NCI-H1105 (cell line): Measurements from ENCODE around the gene KRTAP5-2.
"Not testable (repeated sequence)": the region's sequence is repeated elsewhere in the genome, so short reads cannot be mapped to it uniquely, and the experiment has no call there.

Experiments
- DNase-seq: peaks from one replicate; lab custom pipeline; 2025; lab: John Stamatoyannopoulos, UW

The KRTAP5-2 gene, protein sequence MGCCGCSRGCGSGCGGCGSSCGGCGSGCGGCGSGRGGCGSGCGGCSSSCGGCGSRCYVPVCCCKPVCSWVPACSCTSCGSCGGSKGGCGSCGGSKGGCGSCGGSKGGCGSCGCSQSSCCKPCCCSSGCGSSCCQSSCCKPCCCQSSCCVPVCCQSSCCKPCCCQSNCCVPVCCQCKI

GRCh38 chr11:1597994-1598380 lies at the start of gene KRTAP5-2:
TSS of gene KRTAP5-2 (minus strand) at chr11:1598294. CDS start at chr11:1598250, 44 bp downstream.
- no peak for DNase-seq

DNA sequence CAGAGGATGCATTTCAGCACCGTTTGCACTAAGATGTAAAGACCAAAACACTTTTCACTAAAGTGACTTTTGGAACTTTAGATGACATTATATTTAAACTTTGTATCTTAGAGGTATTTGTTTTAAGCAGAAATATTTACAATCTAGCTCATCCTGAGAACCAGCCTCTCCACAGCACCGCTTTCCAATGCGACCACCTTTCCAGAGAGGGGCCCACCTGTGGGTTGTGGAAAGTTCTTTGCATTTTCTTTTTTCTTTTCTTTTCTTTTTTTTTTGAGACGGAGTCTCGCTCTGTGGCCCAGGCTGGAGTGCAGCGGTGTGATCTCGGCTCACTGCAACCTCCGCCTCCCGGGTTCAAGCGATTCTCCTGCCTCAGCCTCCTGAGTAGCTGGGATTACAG lies 48.4 kb upstream of the KRTAP5-2 start:
- DNase-seq, result not testable (repeated sequence)

- no peak for DNase-seq
Measured at GRCh38 chr11:1645357-1645821, 47.3 kb upstream of the KRTAP5-2 start.

DNA sequence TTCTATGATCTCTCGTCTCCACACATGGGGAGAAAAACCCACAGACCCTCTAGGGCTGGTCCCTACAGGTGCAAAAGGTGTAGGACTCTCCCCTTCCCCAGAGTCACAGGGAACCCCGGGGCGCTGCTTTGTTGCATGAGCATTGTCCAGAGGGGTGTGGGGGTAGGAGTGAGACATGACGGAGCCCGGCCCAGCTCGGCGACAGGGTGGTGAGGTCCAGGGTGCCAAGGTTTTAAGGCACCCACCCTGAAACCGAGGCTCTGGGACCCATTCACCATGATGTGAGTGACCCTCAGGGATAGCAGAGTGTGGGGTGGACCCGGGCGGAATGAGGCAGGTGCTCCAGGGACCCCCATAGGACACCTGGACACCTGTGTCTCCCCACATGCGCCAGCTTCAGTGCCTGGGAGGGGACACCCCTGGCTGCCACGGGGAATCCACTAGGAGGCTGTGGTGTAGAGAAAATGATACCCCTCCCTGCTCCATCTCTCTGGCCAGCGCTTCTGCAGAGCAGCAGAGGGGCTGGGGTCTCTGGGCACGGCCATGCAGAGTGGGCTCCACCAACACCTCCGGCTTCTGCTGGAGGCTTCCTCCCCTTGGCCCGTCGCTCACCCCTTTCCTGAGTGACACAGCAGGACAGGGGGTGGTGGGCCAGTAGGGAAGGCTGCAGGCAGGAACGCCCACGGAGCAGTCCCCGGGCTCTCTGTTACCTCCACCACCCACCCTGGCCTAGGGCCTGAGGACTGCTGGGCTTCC lies 46.7 kb upstream of the KRTAP5-2 start:
- no peak for DNase-seq

DNA sequence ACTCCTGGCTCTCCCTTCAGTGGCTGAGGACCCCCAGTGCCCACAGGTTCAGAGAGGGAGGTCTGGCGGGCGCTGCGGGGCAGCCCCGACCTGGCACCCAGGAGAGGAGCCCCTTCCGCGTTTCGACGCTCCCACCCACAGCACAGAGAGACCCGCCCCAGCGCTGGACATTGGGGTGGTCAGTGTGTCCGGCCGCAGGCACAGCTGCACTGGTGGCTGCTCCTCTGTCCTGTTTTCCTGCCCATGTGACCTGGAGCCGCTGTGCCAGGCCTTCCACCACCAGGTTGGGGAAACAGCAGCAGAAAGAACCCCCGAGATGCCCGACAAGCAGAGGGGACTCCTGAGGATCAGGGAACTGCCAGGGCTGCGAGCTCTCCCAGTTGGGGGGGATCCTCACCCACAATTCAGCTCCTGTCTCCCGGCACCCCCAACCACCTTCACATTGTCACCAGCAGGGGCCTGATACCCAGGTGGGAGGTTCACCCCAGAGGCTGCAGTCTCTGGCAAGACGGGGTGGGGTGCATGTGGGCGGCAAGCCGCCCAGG lies 45.1 kb upstream of the KRTAP5-2 start:
- DNase-seq, result no peak

GRCh38 chr11:1642288-1643145 lies 44.4 kb upstream of the KRTAP5-2 start:
- no peak for DNase-seq

DNA sequence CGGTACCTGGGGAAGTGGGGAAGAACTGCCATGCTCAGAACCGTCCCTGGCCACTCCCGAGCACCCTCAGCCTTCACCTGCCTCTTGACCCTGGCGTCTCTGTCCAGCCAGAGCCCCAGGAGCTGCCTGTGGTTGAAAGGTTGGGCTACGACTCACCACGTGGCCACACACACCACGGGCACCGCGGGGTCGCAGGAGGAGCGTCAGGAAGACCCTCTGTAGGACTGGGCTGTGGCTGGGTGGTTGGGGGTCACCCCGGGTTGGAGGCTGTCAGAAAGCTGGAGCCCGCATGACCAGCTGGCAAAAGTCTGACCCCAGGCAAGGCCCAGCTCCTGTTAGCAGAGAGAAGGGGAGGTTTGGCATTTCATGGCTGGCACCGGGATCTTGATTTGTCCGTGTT lies 43.0 kb upstream of the KRTAP5-2 start:
- no peak for DNase-seq

DNA sequence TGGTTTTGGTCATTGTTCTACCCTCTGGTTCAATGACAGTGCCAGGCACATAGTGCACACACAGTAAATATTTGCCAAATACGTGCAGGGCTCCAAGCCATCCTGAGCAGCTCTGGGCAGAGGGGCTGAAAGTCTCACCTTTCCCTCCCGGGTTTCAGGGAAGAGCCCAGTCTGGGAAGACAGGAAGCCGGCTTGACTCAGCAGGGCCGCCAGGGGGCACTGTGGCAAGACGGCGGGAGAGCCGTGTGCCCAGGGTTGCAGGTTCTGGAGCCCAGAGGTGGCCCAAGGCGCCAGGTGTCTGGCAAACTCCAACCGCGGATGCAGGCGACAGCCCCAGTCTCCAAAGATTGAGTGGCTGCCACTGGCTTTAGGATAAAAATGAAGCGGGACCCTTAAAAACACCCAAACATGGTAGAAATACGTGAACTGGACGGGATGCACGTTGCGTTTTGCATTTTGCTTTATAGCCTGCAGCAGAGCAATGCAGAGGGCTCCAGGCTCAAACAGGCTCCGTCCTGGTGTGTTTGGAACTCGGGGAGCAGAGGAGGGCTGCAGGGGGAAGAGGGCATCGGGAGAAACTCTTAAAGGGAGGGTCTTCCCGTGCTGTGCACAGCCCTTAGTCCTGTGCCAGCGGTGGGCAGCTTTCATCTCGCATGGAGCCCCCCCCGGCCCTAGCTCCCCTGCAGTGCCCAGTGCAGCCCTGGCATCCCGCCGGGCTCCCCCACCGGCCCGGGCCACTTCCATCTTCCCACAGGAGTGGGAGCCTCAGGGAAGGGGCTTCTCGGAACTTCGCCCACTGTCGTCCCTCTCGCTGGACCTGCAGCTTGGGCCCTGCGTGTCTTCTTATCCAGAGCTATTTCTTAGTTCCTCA lies 42.2 kb upstream of the KRTAP5-2 start:
- DNase-seq, result peak; percentile 77

GRCh38 chr11:1639666-1640065 lies 41.6 kb upstream of the KRTAP5-2 start:
- DNase-seq, result no peak

DNA sequence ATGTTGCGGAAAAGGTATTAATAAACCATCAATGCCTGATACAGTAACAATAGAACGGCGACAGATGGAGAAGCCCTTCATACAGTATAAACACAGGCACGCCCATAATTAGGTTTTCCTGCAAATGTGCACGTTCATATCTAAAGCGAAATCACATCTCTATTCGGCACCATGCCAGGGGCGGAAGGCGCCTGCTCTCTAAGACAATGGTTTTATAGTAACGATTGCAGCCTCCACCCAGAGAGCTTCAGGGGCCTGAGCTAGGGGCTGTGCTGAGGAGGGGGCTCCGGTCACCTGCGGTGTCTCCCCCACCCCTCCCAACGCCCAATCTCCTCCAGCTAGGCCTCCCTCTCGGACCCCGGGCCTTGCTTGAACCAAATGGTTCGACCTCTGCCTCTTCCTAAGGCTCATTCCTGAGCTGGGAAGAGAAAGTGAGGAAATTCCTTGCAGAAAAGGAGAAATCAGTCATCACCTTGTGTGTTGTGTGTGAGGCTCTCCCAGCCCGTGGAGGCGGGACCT lies 41.1 kb upstream of the KRTAP5-2 start:
- DNase-seq, result peak; percentile 97

- DNase-seq, result no peak
Measured at GRCh38 chr11:1638344-1638743, 40.2 kb upstream of the KRTAP5-2 start.

DNA sequence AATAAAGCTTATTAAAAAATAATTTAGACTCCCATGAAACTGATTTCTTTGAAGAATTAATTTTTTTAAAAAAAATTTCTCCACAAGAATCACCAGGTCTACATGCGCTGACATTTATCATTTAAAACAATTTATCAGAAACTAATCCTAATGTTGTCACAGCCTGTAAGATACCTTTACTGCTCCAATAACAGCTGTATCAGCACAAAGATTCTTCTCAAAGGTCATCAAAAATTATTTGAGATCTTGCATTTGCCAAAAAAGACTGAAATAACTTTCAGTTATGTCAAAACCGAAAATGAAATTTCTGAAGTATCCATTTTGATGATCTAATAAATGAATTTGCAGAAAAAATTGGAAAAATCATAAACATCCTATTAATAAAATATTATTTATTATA lies 39.5 kb upstream of the KRTAP5-2 start:
- DNase-seq, result no peak

GRCh38 chr11:1636291-1636950 lies 38.3 kb upstream of the KRTAP5-2 start:
- no peak for DNase-seq

DNA sequence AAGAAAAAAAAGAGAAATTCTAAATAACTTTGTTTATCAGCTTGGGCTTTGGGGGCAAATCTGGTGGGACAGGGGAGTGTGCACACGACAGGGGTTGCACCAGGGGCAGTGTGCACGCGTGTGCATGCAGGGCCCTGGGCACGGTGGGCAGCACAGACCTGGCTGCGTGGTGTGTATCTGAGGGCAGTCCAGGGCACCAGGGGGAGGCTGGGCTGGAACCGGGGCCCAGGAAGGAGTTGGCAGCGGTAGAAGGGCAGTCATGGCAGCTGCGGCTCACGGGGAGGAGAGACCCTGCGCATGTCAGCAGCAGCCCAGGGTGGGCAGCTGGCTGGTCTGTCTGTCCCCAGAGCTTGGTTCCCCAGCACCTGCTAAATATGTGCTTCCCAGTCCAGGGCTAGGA lies 35.8 kb upstream of the KRTAP5-2 start:
- DNase-seq, result no peak

GRCh38 chr11:1632053-1632714 lies 34.1 kb upstream of the KRTAP5-2 start:
- DNase-seq, result no peak

DNA sequence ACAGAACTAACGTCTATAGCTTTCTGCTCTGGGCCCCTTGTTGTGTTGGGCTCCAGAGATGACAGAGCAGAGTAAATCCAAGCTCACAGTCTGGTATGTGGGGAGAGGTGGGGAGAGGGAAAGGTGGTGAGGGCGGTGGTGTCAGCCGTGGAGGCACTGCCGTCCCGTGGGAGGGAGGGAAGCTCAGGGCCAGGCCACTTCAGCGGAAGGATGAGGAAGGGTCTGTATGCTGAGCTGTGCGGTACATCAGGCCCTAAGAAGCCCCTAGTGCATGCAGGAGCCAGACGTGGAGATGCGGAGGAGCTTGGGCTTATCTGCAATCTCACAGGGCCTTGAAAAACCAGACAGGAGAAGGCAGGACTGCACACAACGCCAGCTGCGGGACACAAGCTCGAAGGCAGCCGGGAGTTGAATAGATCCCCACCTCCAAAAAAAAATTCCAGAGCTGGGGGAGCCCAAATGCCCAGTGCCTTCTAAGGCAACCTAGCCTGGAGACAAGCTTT lies 33.0 kb upstream of the KRTAP5-2 start:
- no peak for DNase-seq

DNA sequence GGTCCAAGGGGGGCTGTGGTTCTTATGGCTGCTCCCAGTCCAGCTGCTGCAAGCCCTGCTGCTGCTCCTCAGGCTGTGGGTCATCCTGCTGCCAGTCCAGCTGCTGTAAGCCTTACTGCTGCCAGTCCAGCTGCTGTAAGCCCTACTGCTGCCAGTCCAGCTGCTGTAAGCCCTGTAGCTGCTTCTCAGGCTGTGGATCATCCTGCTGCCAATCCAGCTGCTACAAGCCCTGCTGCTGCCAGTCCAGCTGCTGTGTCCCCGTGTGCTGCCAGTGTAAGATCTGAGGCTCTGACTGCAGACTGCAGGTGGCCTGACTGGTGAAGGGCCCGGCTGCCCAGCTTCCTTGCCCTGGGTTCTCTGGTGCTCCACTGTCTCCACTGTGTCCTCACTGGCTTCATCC lies 32.2 kb upstream of the KRTAP5-2 start:
- no peak for DNase-seq

DNA sequence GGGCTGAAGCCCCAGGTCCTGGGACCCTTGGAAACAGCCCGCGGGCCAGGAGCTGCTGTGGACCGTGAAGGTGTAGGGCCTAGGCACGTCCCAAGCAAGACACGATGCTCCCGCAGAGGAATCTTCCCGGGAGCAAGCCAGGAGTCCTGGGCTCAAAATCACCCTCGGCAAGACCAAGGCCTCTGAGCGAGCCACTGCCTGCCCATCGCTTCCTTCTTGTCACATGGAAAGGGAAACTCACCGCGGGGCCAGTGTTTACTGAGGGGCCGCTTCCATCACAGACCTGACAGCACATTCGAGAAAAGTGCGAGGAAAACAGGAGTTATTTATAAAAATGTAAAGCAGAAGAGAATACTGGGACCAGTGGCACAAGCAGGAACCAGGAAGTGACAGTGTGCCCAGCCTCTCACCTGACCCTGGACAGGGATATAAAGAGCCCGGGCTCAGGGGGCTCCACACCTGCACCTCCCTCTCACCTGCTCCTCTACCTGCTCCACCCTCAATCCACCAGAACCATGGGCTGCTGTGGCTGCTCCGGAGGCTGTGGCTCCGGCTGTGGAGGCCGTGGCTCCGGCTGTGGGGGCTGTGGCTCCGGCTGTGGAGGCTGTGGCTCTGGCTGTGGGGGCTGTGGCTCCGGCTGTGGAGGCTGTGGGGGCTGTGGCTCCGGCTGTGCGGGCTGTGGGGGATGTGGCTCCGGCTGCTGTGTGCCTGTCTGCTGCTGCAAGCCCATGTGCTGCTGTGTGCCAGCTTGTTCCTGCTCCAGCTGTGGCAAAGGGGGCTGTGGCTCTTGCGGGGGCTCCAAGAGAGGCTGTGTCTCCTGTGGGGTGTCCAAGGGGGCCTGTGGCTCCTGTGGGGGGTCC lies 31.5 kb upstream of the KRTAP5-2 start, which contains the start of gene KRTAP5-5:
Gene KRTAP5-5, plus strand, starts transcription at position 450 of the 860 bp plus-strand sequence. Its CDS starts 66 bp downstream, at position 516.
- no peak for DNase-seq
